HG03097 (cell line): ENCODE measurements around the gene SRD5A3.

Experiments
- ATAC-seq: cut with Tn5 transposase; IDR thresholded peaks from one replicate; pipeline ENCODE4 v1.9.1; 2021; ENCODE audit not compliant: unreplicated experiment, low FRiP score

Gene SRD5A3

GRCh38 chr4:55345980-55346850 lies at the start of gene SRD5A3:
TSS of gene SRD5A3 (plus strand) at chr4:55346242. CDS start at chr4:55346337, 95 bp downstream.
- peak; percentile 96 for ATAC-seq

GRCh38 chr4:55297346-55297745 lies 48.7 kb upstream of the SRD5A3 start:
- ATAC-seq: no peak

DNA sequence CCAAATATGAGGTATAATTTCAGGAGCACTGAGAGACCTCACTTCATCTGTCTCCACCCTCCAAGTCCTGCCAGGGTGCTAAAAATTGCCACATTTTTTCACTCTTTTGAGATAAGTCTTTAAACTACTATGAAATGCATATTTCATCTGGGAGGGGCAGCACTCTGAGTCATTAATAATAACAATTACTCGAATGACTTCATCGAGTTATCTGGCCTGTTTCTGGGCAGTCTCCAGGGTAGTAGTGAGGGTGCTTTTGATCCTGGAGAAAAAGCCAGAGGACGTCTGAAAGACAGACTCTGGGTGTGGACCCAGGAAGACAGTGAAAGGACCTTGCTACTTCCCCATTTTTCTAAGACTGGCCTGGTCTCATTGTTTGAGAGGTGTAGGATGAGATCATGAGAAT lies 42.3 kb upstream of the SRD5A3 start:
- no peak for ATAC-seq

- no peak for ATAC-seq
Observed at GRCh38 chr4:55304303-55304702, 41.7 kb upstream of the SRD5A3 start.

- ATAC-seq: no peak
Observed at GRCh38 chr4:55308071-55308470, 38.0 kb upstream of the SRD5A3 start.

DNA sequence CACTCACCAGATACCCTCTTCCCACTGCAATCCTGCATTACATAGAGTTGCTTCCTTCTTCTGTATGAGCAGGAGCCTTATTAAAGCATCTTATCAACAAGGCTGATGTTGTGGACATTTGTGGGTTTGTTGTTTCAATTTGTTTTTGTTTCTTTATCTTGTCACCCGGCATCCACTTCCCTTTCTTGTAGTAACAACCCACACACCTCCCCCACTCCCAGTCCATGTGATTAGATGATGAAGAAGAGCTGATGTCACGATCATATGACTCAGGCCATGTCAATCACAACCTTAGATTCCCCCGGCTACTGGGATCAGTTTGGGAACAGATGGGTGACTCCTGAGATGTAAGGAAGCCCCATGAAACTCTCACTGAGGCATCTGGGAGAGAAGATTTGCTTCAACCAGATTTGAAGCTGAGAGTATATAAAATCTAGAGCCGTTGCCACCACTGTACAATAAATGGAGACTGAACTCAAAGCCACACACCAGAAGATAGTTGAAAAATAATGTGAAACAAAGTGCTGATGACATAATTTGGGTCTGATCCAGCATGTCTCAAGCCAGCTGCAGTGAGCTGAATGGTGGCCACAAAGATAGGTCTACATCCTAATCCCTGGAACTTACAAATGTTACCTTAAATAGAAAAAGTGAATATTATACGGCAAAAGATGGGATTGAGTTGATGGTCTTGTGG lies 34.1 kb upstream of the SRD5A3 start:
- ATAC-seq: no peak

- ATAC-seq: no peak
Observed at GRCh38 chr4:55312489-55313101, 33.4 kb upstream of the SRD5A3 start.

- ATAC-seq: no peak
Observed at GRCh38 chr4:55314141-55314820, 31.8 kb upstream of the SRD5A3 start.

GRCh38 chr4:55318175-55319129 lies 27.6 kb upstream of the SRD5A3 start:
- ATAC-seq: no peak

- ATAC-seq: no peak
Observed at GRCh38 chr4:55321707-55322264, 24.3 kb upstream of the SRD5A3 start.

DNA sequence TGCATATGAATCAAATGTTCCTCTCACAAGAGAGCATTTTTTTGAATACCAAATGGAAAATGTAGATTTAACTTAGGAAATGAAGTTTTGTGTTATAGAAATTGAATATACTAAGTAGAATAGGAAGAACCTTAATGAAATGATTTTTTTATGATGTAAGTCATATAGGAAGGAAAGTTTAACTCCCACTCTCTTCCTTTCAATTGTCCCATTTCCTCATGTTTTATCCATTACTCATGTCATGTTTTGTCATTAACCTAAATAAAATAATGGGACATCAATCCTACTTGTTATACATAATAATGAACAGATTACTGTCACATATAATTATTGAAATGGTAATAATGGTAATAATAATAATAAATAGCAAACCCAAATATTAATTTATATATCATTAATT lies 22.7 kb upstream of the SRD5A3 start:
- no peak for ATAC-seq

- no peak for ATAC-seq
Observed at GRCh38 chr4:55326629-55327028, 19.4 kb upstream of the SRD5A3 start.

GRCh38 chr4:55329012-55329411 lies 17.0 kb upstream of the SRD5A3 start:
- ATAC-seq: no peak

DNA sequence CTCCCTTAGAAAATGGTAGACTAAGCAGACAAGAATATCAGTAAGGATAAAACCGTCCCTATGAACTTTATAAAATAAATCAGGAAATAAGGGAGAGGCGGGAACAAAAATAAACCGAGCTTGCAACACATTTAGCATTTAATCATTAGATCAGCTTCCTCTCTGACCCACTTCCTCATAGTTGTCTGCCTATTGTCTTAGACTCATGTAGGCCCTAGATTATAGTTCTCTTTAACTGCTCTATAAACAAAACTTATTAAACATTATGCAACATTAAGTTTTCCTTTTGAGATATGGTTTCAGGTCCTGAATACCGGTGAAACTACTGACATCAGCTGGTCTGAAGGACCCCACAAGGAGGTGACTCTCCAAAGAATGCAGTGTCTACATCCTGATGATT lies 15.8 kb upstream of the SRD5A3 start:
- no peak for ATAC-seq

DNA sequence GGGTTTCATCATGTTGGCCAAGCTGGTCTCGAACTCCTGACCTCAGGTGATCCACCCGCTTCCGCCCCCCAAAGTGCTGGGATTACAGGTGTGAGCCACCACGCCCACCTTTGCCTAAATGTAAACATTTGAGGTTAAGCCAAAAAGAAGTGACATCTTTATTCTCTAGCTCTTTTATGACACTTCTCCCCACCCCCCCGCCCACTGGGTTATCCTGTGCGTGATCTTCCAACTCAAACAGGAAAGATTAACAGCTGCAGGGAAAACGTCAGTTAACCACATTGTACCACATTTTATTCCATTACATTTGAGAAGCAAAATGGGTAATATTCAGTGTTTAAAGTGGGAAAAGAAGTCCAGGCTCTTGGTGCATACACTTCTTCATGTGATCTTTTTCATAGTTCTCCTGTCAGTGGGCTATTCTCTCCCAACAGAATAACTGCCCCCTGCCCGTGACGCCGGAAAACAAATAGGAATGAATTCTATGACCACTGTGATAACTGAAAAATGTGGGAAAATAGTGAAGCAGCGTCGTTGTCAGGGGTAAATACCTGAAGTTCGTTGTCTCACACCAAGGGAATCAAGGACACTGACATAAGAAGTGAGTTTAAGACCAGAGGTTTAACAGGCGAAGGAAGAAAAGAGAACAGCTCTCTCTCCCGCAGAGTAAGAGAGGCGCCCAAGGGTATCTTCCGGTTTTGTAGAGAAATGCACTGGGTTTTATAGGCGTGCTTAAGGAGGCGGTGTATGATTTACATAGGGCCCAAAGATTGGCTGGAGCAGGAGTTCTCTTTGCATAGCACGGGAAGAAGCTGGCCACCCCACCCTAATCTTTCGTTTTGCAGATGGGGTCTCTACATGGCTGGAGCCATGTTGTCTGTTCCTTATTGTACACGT lies 9.7 kb upstream of the SRD5A3 start:
- no peak for ATAC-seq

- ATAC-seq: no peak
Observed at GRCh38 chr4:55337944-55338343, 8.1 kb upstream of the SRD5A3 start.

DNA sequence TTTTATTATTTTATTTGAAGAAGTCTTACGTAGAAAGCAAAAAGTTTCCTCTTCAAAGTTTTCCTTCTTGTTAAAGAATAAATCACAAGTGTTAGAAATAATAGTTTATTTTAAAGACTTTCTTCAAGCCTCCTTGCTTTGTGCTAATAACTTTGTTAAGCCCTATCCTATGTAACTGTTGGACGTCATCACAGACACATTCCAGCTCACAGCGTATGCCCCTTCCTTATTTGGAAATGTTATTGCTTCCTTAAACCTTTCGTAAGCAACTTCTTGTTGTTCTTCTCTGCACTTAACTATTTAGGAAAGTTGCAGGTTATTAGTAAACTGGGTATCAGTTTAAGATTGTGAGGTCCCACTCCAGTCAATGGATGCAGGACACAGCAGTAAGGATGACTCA lies 7.6 kb upstream of the SRD5A3 start:
- no peak for ATAC-seq

GRCh38 chr4:55340266-55340665 lies 5.8 kb upstream of the SRD5A3 start:
- ATAC-seq: no peak

- no peak for ATAC-seq
Observed at GRCh38 chr4:55343887-55344286, 2.2 kb upstream of the SRD5A3 start.
